ENCODE measurements around the gene PRODH.
"Not testable (repeated sequence)": the region's sequence is repeated elsewhere in the genome, so short reads cannot be mapped to it uniquely, and the experiment has no call there.

PRODH gene

GRCh38 chr22:18952022-18952421 is 15.9 kb upstream of the PRODH start:
- H3K27ac ChIP-seq = no peak overlapping the region
- no peaks in the 10 kb centered on the region for H3K9me3 ChIP-seq
- DNase-seq = no peak
- H3K4me3 ChIP-seq = no peak overlapping the region
- H3K27me3 ChIP-seq = peaks cover 0 to 56% of the 10 kb centered on the region in 2 donors
- intact Hi-C loops (cut with DNase I; ENCODE audit: low total_unique reads) = no loop called here
- H3K4me1 ChIP-seq = no peaks in the 10 kb centered on the region
- no peaks in the 10 kb centered on the region for H3K36me3 ChIP-seq
- TF ChIP-seq CTCF (IDR thresholded peaks at IDR 0.05) = no peak

GRCh38 chr22:18950141-18950540 is 14.0 kb upstream of the PRODH start:
- no peak for TF ChIP-seq CTCF (IDR thresholded peaks at IDR 0.05)
- no peak overlapping the region for H3K4me3 ChIP-seq
- no peaks in the 10 kb centered on the region for H3K36me3 ChIP-seq
- H3K27ac ChIP-seq = no peak overlapping the region
- intact Hi-C loops (cut with DNase I; ENCODE audit: low total_unique reads) = no loop called here
- peak in 1 of 2 donors; percentile 51 for DNase-seq
- no peaks in the 10 kb centered on the region for H3K4me1 ChIP-seq
- H3K27me3 ChIP-seq = peaks cover 0 to 49% of the 10 kb centered on the region in 2 donors
- no peaks in the 10 kb centered on the region for H3K9me3 ChIP-seq

GRCh38 chr22:18947905-18948304 is 11.8 kb upstream of the PRODH start:
- Histone ChIP-seq H3K27me3 (peaks cover 0 to 39% of the 10 kb centered on the region in 2 donors), H3K9me3 (no peaks in the 10 kb centered on the region), H3K36me3 (no peaks in the 10 kb centered on the region), H3K4me1 (no peaks in the 10 kb centered on the region), H3K27ac (no peak overlapping the region), H3K4me3 (no peak overlapping the region)
- TF ChIP-seq CTCF (IDR thresholded peaks at IDR 0.05) = no peak
- peak in 1 of 2 donors; percentile 51 for DNase-seq
- intact Hi-C loops (cut with DNase I; ENCODE audit: low total_unique reads) = no loop called here

GRCh38 chr22:18947105-18947504 is 11.0 kb upstream of the PRODH start:
- intact Hi-C loops (cut with DNase I; ENCODE audit: low total_unique reads) = not testable (repeated sequence)

GRCh38 chr22:18938691-18939090 is 2.6 kb upstream of the PRODH start:
- DNase-seq; H3K9me3 ChIP-seq; H3K36me3 ChIP-seq; H3K4me3 ChIP-seq; intact Hi-C loops (cut with DNase I; ENCODE audit: low total_unique reads); H3K27ac ChIP-seq; H3K4me1 ChIP-seq; H3K27me3 ChIP-seq: not testable (repeated sequence)

More at GRCh38 chr22:18947105-18947504, 11.0 kb upstream of the PRODH start:
- peaks cover 0 to 37% of the 10 kb centered on the region in 2 donors for H3K27me3 ChIP-seq
- peak in 1 of 2 donors; percentile 5 for DNase-seq
- H3K9me3 ChIP-seq, H3K4me1 ChIP-seq, H3K36me3 ChIP-seq, H3K27ac ChIP-seq, H3K4me3 ChIP-seq: not testable (repeated sequence)

GRCh38 chr22:18934688-18935087 is 1.4 kb downstream of the PRODH start:
- H3K27ac ChIP-seq; H3K27me3 ChIP-seq; intact Hi-C loops (cut with DNase I; ENCODE audit: low total_unique reads); H3K4me3 ChIP-seq; H3K9me3 ChIP-seq; DNase-seq; H3K4me1 ChIP-seq; H3K36me3 ChIP-seq: not testable (repeated sequence)

GRCh38 chr22:18933914-18934313 is 2.2 kb downstream of the PRODH start:
- no peak overlapping the region for H3K27ac ChIP-seq
- H3K9me3 ChIP-seq = no peaks in the 10 kb centered on the region
- no peaks in the 10 kb centered on the region for H3K4me1 ChIP-seq
- no peak overlapping the region for H3K4me3 ChIP-seq
- no peaks in the 10 kb centered on the region for H3K36me3 ChIP-seq
- intact Hi-C loops (cut with DNase I; ENCODE audit: low total_unique reads) = no loop called here
- no peak for DNase-seq
- no peak for TF ChIP-seq CTCF (IDR thresholded peaks at IDR 0.05)
- H3K27me3 ChIP-seq = no peaks in the 10 kb centered on the region

Data from tibial artery (tissue), 4 donors.